B cell (primary cell): Measurements from ENCODE around the gene NLRP4. TPM values are rescaled to one million over a fixed set of nuclear protein-coding genes. Genes with fewer than 3 reads are reported as not detected.

Experiments
- ATAC-seq: fragments of 200-7000 bp; cut with Tn5 transposase; one replicate; pipeline ENCODE4 v1.10.0; 2021; ENCODE audit warnings: low read depth, mild to moderate bottlenecking, moderate number of reproducible peaks, moderate library complexity
- CTCF ChIA-PET: fragments of 350-600 bp; sonication (Branson Sonifier 250); formaldehyde crosslinking; loops from one replicate; lab custom pipeline; 2021; ENCODE audit warnings: antibody characterized with exemption, inconsistent platforms; lab: Charles Lee
- POLR2A ChIA-PET: fragments of 350-600 bp; sonication (Branson Sonifier 250); formaldehyde crosslinking; loops from one replicate; lab custom pipeline; 2021; ENCODE audit warnings: antibody characterized with exemption; lab: Charles Lee
- DNase-seq: peaks from one replicate; pipeline ENCODE4 v3.0.0; 2013
- H2AFZ ChIP-seq: 2 replicates; pipeline ENCODE4 v1.6.1; 2012; ENCODE audit warnings: mild to moderate bottlenecking, low read depth, low read length; ENCODE audit not compliant: insufficient read depth, poor library complexity, severe bottlenecking
- H3K27ac ChIP-seq, 2 donors: 1 replicate in 1 of 2; 2 replicates in 1 of 2; pipeline ENCODE4 v1.5.1; 2012 to 2013; ENCODE audit warnings: low read length in 2 of 2, mild to moderate bottlenecking in 2 of 2, moderate library complexity in 1 of 2
- H3K27me3 ChIP-seq, 4 experiments: fragments of 200-600 bp in 1 of 4; sonication (generic) in 1 of 4; replicated peaks in 1 of 4; 1 replicate in 2 of 4; 2 replicates in 2 of 4; pipeline versions ENCODE4 v1.6.1 to v1.7.0; 2013 to 2016; ENCODE audit warnings: low read length in 3 of 4, mild to moderate bottlenecking in 2 of 4, mixed read lengths in 1 of 4, moderate library complexity in 1 of 4; ENCODE audit not compliant: insufficient read depth in 4 of 4, control insufficient read depth in 3 of 4; ENCODE audit errors: control extremely low read depth in 1 of 4
- H3K36me3 ChIP-seq, 2 experiments: replicated peaks in 1 of 2; 1 replicate in 1 of 2; 2 replicates in 1 of 2; pipeline versions ENCODE4 v1.6.1 to v1.7.1; 2013; ENCODE audit warnings: low read length in 1 of 2; ENCODE audit not compliant: insufficient read depth in 2 of 2, control insufficient read depth in 1 of 2; ENCODE audit errors: control extremely low read depth in 1 of 2, extremely low read depth in 1 of 2
- H3K4me1 ChIP-seq, 2 donors: fragments of 200-600 bp in 1 of 2; sonication (generic) in 1 of 2; 1 replicate in 1 of 2; 2 replicates in 1 of 2; pipeline versions ENCODE4 v1.5.1 to v1.6.1; 2013 to 2017; ENCODE audit warnings: low read length in 2 of 2; ENCODE audit not compliant: control insufficient read depth in 2 of 2, insufficient read depth in 2 of 2
- H3K4me2 ChIP-seq: replicated peaks from 2 replicates; pipeline ENCODE3; 2012; ENCODE audit warnings: mild to moderate bottlenecking, low read depth, low read length; ENCODE audit not compliant: poor library complexity, severe bottlenecking
- H3K4me3 ChIP-seq, 5 experiments: fragments of 200-600 bp in 1 of 5; sonication (generic) in 1 of 5; 1 replicate in 3 of 5; 2 replicates in 2 of 5; pipeline versions ENCODE4 v1.5.1 to v1.7.0; 2011 to 2016; ENCODE audit warnings: low read length in 4 of 5, mild to moderate bottlenecking in 4 of 5, low read depth in 2 of 5, control low read depth in 1 of 5, moderate library complexity in 1 of 5; ENCODE audit not compliant: insufficient read depth in 1 of 5; ENCODE audit errors: control extremely low read depth in 1 of 5, extremely low read depth in 1 of 5
- H3K79me2 ChIP-seq: fragments of 200-600 bp; sonication (generic); one replicate; pipeline ENCODE4 v1.6.0; 2016; ENCODE audit warnings: low read length; ENCODE audit not compliant: control insufficient read depth, insufficient read depth
- H3K9ac ChIP-seq: fragments of 200-600 bp; sonication (generic); 2 replicates; pipeline ENCODE4 v1.6.1; 2017; ENCODE audit warnings: mild to moderate bottlenecking, low read length, moderate library complexity
- H3K9me3 ChIP-seq, 3 donors: one replicate each; pipeline versions ENCODE4 v1.6.1 to v1.7.1; 2013; ENCODE audit warnings: low read length in 2 of 3; ENCODE audit not compliant: control insufficient read depth in 2 of 3, insufficient read depth in 1 of 3; ENCODE audit errors: control extremely low read depth in 1 of 3
- H4K20me1 ChIP-seq: 2 replicates; pipeline ENCODE4 v1.6.0; 2012; ENCODE audit warnings: mild to moderate bottlenecking, low read length; ENCODE audit not compliant: insufficient read depth, control insufficient read depth, poor library complexity, severe bottlenecking
- H3K27ac Mint-ChIP-seq: one replicate; pipeline ENCODE4 v1.8.0; 2021; ENCODE audit warnings: mixed read lengths
- H3K27me3 Mint-ChIP-seq: one replicate; pipeline ENCODE4 v1.8.0; 2021; ENCODE audit warnings: mixed read lengths
- H3K4me1 Mint-ChIP-seq: one replicate; pipeline ENCODE4 v1.8.0; 2021; ENCODE audit warnings: mixed read lengths
- H3K4me3 Mint-ChIP-seq: one replicate; pipeline ENCODE4 v1.8.0; 2021; ENCODE audit warnings: mixed read lengths
- H3K9me3 Mint-ChIP-seq: one replicate; pipeline ENCODE4 v1.8.0; 2022; ENCODE audit warnings: mixed read lengths; ENCODE audit not compliant: insufficient read depth
- EZH2 ChIP-seq: IDR thresholded peaks from 2 replicates; pipeline ENCODE4 v1.6.1; 2012; ENCODE audit warnings: borderline replicate concordance, low read depth, mild to moderate bottlenecking, moderate library complexity, low read length; ENCODE audit not compliant: insufficient read depth, poor library complexity, severe bottlenecking
- WGBS: methylation state at CpG from one replicate; pipeline ENCODE4 v1.1.5; 2013; ENCODE audit warnings: missing lambda C conversion rate; ENCODE audit not compliant: insufficient coverage; 5-methylcytosine and 5-hydroxymethylcytosine counted together
- intact Hi-C: fragments of 100-400 bp; cut with micrococcal nuclease; formaldehyde crosslinking; loops from one replicate; pipeline ENCODE4 v1.10.0; 2022
- polyA plus RNA-seq: library from polyadenylated mRNA; depleted of rRNA; stranded (reverse); fragments of >200 nt; gene quantifications from 2 replicates; pipeline ENCODE4 v1.2.3, GENCODE V29; 2012
- total RNA-seq, 2 donors: library from RNA; stranded (reverse); fragments of 120-200 nt in 1 of 2; gene quantifications; 1 replicate in 1 of 2; 2 replicates in 1 of 2; pipeline versions ENCODE4 v1.2.3 to v1.2.4, GENCODE V29; 2013 to 2022
- TF ChIP-seq, protein P1 (sequence below): fragments of 200-600 bp; IDR thresholded peaks from one replicate; pipeline ENCODE4 v1.8.0; 2022; ENCODE audit warnings: antibody characterized with exemption, mild to moderate bottlenecking

Gene NLRP4
- total and polyA plus RNA-seq, 2 donors (not counting 1 experiment from before 2014, with no cell fraction given) = 0.15 to 1.3 TPM

GRCh38 chr19:55820037-55820436 lies 16.3 kb upstream of the NLRP4 start:
- peak overlapping the region; percentile 30 for H3K4me3 Mint-ChIP-seq
- peaks cover 19% of the 10 kb centered on the region for H3K4me1 Mint-ChIP-seq
- no peak for TF ChIP-seq EZH2
- TF ChIP-seq, protein P1, sequence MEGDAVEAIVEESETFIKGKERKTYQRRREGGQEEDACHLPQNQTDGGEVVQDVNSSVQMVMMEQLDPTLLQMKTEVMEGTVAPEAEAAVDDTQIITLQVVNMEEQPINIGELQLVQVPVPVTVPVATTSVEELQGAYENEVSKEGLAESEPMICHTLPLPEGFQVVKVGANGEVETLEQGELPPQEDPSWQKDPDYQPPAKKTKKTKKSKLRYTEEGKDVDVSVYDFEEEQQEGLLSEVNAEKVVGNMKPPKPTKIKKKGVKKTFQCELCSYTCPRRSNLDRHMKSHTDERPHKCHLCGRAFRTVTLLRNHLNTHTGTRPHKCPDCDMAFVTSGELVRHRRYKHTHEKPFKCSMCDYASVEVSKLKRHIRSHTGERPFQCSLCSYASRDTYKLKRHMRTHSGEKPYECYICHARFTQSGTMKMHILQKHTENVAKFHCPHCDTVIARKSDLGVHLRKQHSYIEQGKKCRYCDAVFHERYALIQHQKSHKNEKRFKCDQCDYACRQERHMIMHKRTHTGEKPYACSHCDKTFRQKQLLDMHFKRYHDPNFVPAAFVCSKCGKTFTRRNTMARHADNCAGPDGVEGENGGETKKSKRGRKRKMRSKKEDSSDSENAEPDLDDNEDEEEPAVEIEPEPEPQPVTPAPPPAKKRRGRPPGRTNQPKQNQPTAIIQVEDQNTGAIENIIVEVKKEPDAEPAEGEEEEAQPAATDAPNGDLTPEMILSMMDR = no peak
- H3K27ac ChIP-seq = no peak overlapping the region
- no peak overlapping the region for H3K4me3 ChIP-seq
- H3K36me3 ChIP-seq = no peaks in the 10 kb centered on the region
- DNase-seq = peak; percentile 15
- H3K4me2 ChIP-seq = peak overlapping the region; percentile 32
- no peak for ATAC-seq
- H2AFZ ChIP-seq = peak overlapping the region; percentile 6
- H3K79me2 ChIP-seq = no peaks in the 10 kb centered on the region
- no peak overlapping the region for H3K9ac ChIP-seq
- no peaks in the 10 kb centered on the region for H3K27me3 ChIP-seq
- H3K27me3 Mint-ChIP-seq = peaks cover 4% of the 10 kb centered on the region
- peaks cover 10 to 13% of the 10 kb centered on the region in 2 donors for H3K4me1 ChIP-seq
- WGBS = 57% methylated on average over 3 of the region's 3 CpGs
- H3K9me3 Mint-ChIP-seq = no peaks in the 10 kb centered on the region
- H3K9me3 ChIP-seq = no peaks in the 10 kb centered on the region
- no peaks in the 10 kb centered on the region for H4K20me1 ChIP-seq
- no peak overlapping the region for H3K27ac Mint-ChIP-seq
- ChIA-PET CTCF (no interaction called here), POLR2A (no interaction called here)
- intact Hi-C loops = no loop called here

DNA sequence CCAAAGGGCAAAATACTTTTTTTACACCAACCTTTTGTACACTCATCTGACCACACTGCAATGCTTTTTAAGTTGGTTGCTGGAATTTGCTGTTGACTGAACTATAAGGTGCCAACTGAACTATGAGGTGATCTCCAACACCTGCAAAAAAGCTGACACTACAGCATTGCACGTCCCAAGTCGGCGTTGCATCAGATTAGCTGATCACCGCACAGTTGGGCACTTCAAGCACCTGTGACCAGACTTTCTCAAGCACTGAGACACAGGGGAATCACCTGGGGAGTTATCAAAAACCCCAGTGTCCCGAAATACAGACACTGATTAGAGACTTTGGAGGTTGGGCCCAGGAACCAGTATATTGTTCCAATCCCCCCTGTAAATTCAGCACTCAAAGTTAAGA lies 5.7 kb upstream of the NLRP4 start:
- H3K4me1 Mint-ChIP-seq = no peaks in the 10 kb centered on the region
- no peaks in the 10 kb centered on the region for H3K36me3 ChIP-seq
- ChIA-PET POLR2A (interaction anchor here (0.6 kb wide), 1 partner anchor 22 kb away, joined by 7 read pairs; no protein-coding TSS in a partner anchor), CTCF (no interaction called here)
- ATAC-seq (no peak), DNase-seq (no peak)
- no peak overlapping the region for H3K9ac ChIP-seq
- no peaks in the 10 kb centered on the region for H3K9me3 Mint-ChIP-seq
- no peaks in the 10 kb centered on the region for H3K4me1 ChIP-seq
- H3K27ac ChIP-seq = no peak overlapping the region
- H3K9me3 ChIP-seq = no peaks in the 10 kb centered on the region
- H3K79me2 ChIP-seq = no peaks in the 10 kb centered on the region
- TF ChIP-seq, protein P1 = no peak
- no peak for TF ChIP-seq EZH2
- no peak overlapping the region for H3K27ac Mint-ChIP-seq
- no peak overlapping the region for H3K4me2 ChIP-seq
- no peaks in the 10 kb centered on the region for H4K20me1 ChIP-seq
- WGBS = 71% methylated on average over 5 of the region's 5 CpGs
- no peak overlapping the region for H3K4me3 ChIP-seq
- no peak overlapping the region for H3K4me3 Mint-ChIP-seq
- peaks cover 3% of the 10 kb centered on the region for H3K27me3 Mint-ChIP-seq
- H3K27me3 ChIP-seq = no peaks in the 10 kb centered on the region
- no peak overlapping the region for H2AFZ ChIP-seq
- intact Hi-C loops = no loop called here
